ENCODE results near the gene NT5DC2. TPM values are rescaled to one million over a fixed set of nuclear protein-coding genes. Genes with fewer than 3 reads are reported as not detected.

The NT5DC2 gene
- total RNA-seq, 1 experiment from 2014 or later = 229 TPM

- Histone ChIP-seq H3K4me2 (ENCODE audit: low read length) (peak overlapping the region; percentile 87), H3K4me1 (ENCODE audit: insufficient read depth, low read length) (peaks cover 34% of the 10 kb centered on the region), H3K27me3 (ENCODE audit: low read length) (no peaks in the 10 kb centered on the region), H3K9me2 (replicated peaks; ENCODE audit: low read length) (no peaks in the 10 kb centered on the region), H3F3A (ENCODE audit: low read length, unreplicated experiment) (no peaks in the 10 kb centered on the region), H3K79me2 (ENCODE audit: low read length) (peaks cover 53% of the 10 kb centered on the region), H3K9me3 (ENCODE audit: low read length) (no peaks in the 10 kb centered on the region), H2AFZ (ENCODE audit: low read length) (peak overlapping the region; percentile 70; the same call in 1 of the 2 replicates), H3K4me3 (ENCODE audit: low read length) (peak overlapping the region; percentile 76), H3K27ac (ENCODE audit: low read length) (no peak overlapping the region), H3K36me3 (ENCODE audit: low read depth, low read length) (peaks cover 8% of the 10 kb centered on the region), H3K9ac (ENCODE audit: low read length) (peak overlapping the region; percentile 79), H4K20me1 (ENCODE audit: low read length) (peaks cover 9% of the 10 kb centered on the region)
- DNase-seq (peak; percentile 55), ATAC-seq (no peak)
- ChIA-PET CTCF (no interaction called here), POLR2A (ENCODE audit: unreplicated experiment) (no interaction called here)
- intact Hi-C loops (cut with micrococcal nuclease) = loop anchor here (2.0 to 10.0 kb wide), 2 partner anchors 60 to 152 kb away; partner anchors contain the start of genes GNL3 and PBRM1
- BruUV-seq (replicated peaks) = no TSS peak
- no peak for TF ChIP-seq CTCF (conservative IDR thresholded peaks at IDR 0.05; ENCODE audit: low read depth, low read length)
Observed at GRCh38 chr3:52532517-52532837, 1.2 kb downstream of the NT5DC2 start.

GRCh38 chr3:52531860-52532516 lies 1.7 kb downstream of the NT5DC2 start:
- Histone ChIP-seq H3K27me3 (ENCODE audit: low read length) (no peaks in the 10 kb centered on the region), H3K4me3 (ENCODE audit: low read length) (peak overlapping the region; percentile 76), H3K9me3 (ENCODE audit: low read length) (no peaks in the 10 kb centered on the region), H4K20me1 (ENCODE audit: low read length) (peaks cover 8% of the 10 kb centered on the region; the same call in 1 of the 2 replicates), H3K4me1 (ENCODE audit: insufficient read depth, low read length) (peaks cover 33% of the 10 kb centered on the region), H3K9ac (ENCODE audit: low read length) (peak overlapping the region; percentile 79; the same call in 1 of the 2 replicates), H3K9me2 (replicated peaks; ENCODE audit: low read length) (no peaks in the 10 kb centered on the region), H3K79me2 (ENCODE audit: low read length) (peaks cover 48% of the 10 kb centered on the region), H2AFZ (ENCODE audit: low read length) (no peak overlapping the region), H3K27ac (ENCODE audit: low read length) (no peak overlapping the region), H3K36me3 (ENCODE audit: low read depth, low read length) (peaks cover 9% of the 10 kb centered on the region), H3K4me2 (ENCODE audit: low read length) (peak overlapping the region; percentile 87), H3F3A (ENCODE audit: low read length, unreplicated experiment) (no peaks in the 10 kb centered on the region)
- CTCF ChIA-PET = no interaction called here
- BruUV-seq (replicated peaks) = TSS peak; percentile 27
- DNase-seq (no peak), ATAC-seq (no peak)
- POLR2A ChIA-PET (ENCODE audit: unreplicated experiment) = no interaction called here
- TF ChIP-seq CTCF (conservative IDR thresholded peaks at IDR 0.05; ENCODE audit: low read depth, low read length) = no peak
- TF ChIP-seq EZH2 (IDR thresholded peaks at IDR 0.05; ENCODE audit: low read length, unreplicated experiment) = no peak
- TF ChIP-seq EZH2phosphoT487 (IDR thresholded peaks at IDR 0.05; ENCODE audit: borderline replicate concordance, low read length) = no peak
- intact Hi-C loops (cut with micrococcal nuclease) = loop anchor here (2.0 to 10.0 kb wide), 2 partner anchors 59 to 153 kb away; partner anchors contain the start of genes GNL3 and PBRM1

Data from PC-3 (cell line).